ENCODE results near the gene MARCHF10.
"Not testable (repeated sequence)": the region's sequence is repeated elsewhere in the genome, so short reads cannot be mapped to it uniquely, and the experiment has no call there.

MARCHF10 gene

DNA sequence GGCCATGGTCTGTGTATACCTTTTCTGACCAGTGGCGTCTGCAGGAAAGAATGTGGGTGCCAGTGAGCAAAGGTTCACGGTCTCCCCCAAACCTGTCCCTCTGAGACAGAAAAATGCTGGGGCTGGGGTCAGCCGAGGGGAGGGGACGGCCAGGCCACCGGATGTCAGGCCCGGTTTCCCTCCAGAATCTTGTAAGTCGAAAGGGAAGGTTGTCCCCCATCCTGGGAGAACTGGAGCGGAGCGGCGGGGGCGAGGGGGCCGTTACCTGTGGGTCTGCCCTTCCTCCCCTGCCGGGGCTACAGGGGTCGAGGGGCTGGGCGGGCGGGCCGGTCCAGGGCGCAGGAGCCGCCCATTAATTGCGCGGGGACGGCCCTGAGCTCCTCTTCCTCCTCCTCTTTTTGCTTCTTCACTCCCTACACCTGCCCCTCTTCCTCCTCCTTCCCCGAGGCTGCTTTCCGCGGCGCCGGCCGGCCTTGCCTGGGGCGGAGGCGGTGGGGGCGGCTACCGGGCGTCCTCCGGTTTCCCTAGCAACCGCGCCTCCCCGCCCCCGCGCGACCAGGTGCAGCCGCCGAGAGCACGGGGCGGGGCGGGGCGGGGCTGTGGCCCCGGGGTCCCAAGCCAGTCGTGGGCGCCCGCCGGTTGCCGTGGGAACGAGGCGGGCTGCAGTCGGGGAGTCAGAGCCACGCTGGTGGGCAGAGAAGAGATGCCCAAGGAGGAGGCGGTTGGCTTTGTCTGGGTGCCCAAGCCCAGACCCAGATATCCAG lies at the start of gene MARCHF10:
Gene MARCHF10, minus strand, starts transcription at position 503 of the 764 bp plus-strand sequence. CDS start 6,579 bp downstream, outside the sequence.
- Mint-ChIP-seq H3K4me3 (no peak within 1 kb of the TSS), H3K4me1 (ENCODE audit: low read depth) (no peaks in the 10 kb centered on the region), H3K27me3 (ENCODE audit: low read depth) (peaks cover 37% of the 10 kb centered on the region), H3K27ac (no peak within 1 kb of the TSS), H3K9me3 (no peaks in the 10 kb centered on the region), H3K36me3 (ENCODE audit: low read depth) (no peaks in the 10 kb centered on the region)
- peak; percentile 12 for DNase-seq (ENCODE audit: low spot score)

GRCh38 chr17:62857526-62857925 lies 49.4 kb upstream of the MARCHF10 start:
- H3K4me1 Mint-ChIP-seq (ENCODE audit: low read depth): no peaks in the 10 kb centered on the region
- H3K36me3 Mint-ChIP-seq (ENCODE audit: low read depth): no peaks in the 10 kb centered on the region
- DNase-seq (ENCODE audit: low spot score): no peak
- H3K4me3 Mint-ChIP-seq: no peak overlapping the region
- no peak overlapping the region for H3K27ac Mint-ChIP-seq
- H3K27me3 Mint-ChIP-seq (ENCODE audit: low read depth): peaks cover 5% of the 10 kb centered on the region
- H3K9me3 Mint-ChIP-seq: no peaks in the 10 kb centered on the region

GRCh38 chr17:62856594-62856993 lies 48.5 kb upstream of the MARCHF10 start:
- no peak for DNase-seq (ENCODE audit: low spot score)
- H3K9me3 Mint-ChIP-seq: no peaks in the 10 kb centered on the region
- H3K27ac Mint-ChIP-seq: no peak overlapping the region
- H3K4me3 Mint-ChIP-seq: no peak overlapping the region
- peaks cover 5% of the 10 kb centered on the region for H3K27me3 Mint-ChIP-seq (ENCODE audit: low read depth)
- no peaks in the 10 kb centered on the region for H3K4me1 Mint-ChIP-seq (ENCODE audit: low read depth)
- no peaks in the 10 kb centered on the region for H3K36me3 Mint-ChIP-seq (ENCODE audit: low read depth)

- no peaks in the 10 kb centered on the region for H3K36me3 Mint-ChIP-seq (ENCODE audit: low read depth)
- no peak overlapping the region for H3K4me3 Mint-ChIP-seq
- H3K27me3 Mint-ChIP-seq (ENCODE audit: low read depth): peaks cover 5% of the 10 kb centered on the region
- no peaks in the 10 kb centered on the region for H3K4me1 Mint-ChIP-seq (ENCODE audit: low read depth)
- no peak for DNase-seq (ENCODE audit: low spot score)
- no peaks in the 10 kb centered on the region for H3K9me3 Mint-ChIP-seq
- no peak overlapping the region for H3K27ac Mint-ChIP-seq
Measured at GRCh38 chr17:62855156-62855555, 47.0 kb upstream of the MARCHF10 start.

DNA sequence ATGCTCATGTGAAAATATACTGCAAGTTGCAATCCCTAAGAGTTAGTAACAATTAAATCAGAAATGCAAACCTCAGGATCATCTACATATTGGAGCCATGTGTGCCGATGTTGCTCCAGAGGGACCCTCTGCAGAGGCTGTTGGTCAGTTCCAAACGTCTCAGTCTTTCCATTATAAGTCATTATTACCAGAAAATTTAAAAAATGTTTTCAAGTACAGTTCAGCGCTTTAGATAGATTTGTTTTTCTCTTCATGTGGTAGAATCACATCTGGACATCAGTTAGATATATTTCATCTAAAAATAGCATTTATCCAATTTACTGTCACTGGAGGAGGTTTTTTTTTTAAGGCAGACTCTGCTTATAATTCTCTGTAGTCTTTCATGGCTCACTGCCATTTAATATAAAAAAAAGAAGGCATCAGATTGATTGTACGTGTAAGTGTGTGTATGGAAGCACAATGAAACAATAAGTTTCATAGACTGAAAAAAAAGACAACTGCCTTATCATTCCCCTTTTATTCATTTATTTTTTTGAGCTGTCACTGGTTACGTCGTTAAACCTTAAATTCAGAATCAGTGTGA lies 46.1 kb upstream of the MARCHF10 start:
- Mint-ChIP-seq H3K27ac (no peak overlapping the region), H3K9me3 (no peaks in the 10 kb centered on the region), H3K36me3 (ENCODE audit: low read depth) (no peaks in the 10 kb centered on the region), H3K4me1 (ENCODE audit: low read depth) (no peaks in the 10 kb centered on the region), H3K27me3 (ENCODE audit: low read depth) (peaks cover 5% of the 10 kb centered on the region), H3K4me3 (no peak overlapping the region)
- DNase-seq (ENCODE audit: low spot score): no peak

DNA sequence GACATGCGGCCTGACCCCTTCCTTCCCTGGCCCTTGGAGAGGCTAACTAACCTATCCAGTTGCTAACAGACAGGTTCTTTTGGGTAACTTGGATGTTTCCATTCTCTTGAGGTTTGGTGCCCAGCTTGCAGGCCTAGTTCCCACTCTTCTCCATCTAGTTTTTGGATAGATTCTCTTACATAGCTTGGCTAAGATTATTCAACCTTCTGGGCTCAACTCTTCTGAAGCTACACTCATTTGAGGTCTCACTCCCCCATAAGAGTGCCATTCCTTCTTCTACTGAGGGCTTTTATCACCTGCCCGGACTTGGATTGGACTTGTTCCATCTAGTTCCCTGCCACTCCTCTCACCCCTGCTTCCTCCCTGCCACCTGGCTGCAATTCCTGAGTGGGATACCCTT lies 44.1 kb upstream of the MARCHF10 start:
- Mint-ChIP-seq H3K4me1 (ENCODE audit: low read depth) (no peaks in the 10 kb centered on the region), H3K4me3 (no peak overlapping the region), H3K36me3 (ENCODE audit: low read depth) (no peaks in the 10 kb centered on the region), H3K9me3 (no peaks in the 10 kb centered on the region), H3K27me3 (ENCODE audit: low read depth) (peaks cover 5% of the 10 kb centered on the region), H3K27ac (no peak overlapping the region)
- DNase-seq (ENCODE audit: low spot score): no peak

DNA sequence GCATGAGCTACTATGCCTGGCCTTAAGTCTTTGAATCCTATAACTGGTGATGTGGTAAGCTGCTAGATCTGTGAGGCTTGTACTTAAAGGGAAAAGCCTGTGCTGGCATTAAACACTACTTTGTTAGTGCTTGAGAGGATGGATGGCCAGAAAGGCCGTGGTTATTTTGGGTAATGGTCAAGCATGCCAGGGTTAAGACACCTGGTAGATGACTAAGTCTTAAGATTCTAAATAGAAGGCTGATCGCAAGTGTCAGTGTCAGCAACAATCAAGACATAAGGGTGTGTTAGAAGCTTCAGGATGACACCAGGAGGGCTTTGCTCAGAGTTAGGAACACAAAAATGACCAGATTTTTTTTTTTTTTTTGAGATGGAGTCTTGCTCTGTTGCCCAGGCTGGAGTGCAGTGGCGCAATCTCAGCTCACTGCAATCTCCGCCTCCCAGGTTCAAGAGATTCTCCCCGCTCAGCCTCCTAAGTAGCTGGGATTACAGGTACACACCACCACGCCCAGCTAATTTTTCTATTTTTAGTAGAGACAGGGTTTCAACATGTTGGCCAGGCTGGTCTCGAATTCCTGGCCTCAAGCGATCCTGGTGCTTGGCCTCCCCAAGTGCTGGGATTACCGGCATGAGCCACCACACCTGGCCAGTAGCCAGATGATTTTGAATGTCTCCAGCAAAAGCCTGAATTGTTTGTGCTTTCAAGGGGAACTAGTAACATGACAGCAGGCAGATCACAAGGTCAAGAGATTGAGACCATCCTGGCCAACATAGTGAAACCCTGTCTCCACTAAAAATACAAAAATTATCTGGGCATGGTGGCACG lies 41.7 kb upstream of the MARCHF10 start:
- not testable (repeated sequence) for H3K4me1 Mint-ChIP-seq (ENCODE audit: low read depth); H3K9me3 Mint-ChIP-seq; H3K4me3 Mint-ChIP-seq; H3K27me3 Mint-ChIP-seq (ENCODE audit: low read depth); DNase-seq (ENCODE audit: low spot score); H3K27ac Mint-ChIP-seq; H3K36me3 Mint-ChIP-seq (ENCODE audit: low read depth)

GRCh38 chr17:62848334-62848733 lies 40.2 kb upstream of the MARCHF10 start:
- Mint-ChIP-seq H3K36me3 (ENCODE audit: low read depth) (no peaks in the 10 kb centered on the region), H3K4me1 (ENCODE audit: low read depth) (no peaks in the 10 kb centered on the region), H3K27ac (no peak overlapping the region), H3K9me3 (no peaks in the 10 kb centered on the region), H3K4me3 (no peak overlapping the region), H3K27me3 (ENCODE audit: low read depth) (no peaks in the 10 kb centered on the region)
- DNase-seq (ENCODE audit: low spot score): no peak

DNA sequence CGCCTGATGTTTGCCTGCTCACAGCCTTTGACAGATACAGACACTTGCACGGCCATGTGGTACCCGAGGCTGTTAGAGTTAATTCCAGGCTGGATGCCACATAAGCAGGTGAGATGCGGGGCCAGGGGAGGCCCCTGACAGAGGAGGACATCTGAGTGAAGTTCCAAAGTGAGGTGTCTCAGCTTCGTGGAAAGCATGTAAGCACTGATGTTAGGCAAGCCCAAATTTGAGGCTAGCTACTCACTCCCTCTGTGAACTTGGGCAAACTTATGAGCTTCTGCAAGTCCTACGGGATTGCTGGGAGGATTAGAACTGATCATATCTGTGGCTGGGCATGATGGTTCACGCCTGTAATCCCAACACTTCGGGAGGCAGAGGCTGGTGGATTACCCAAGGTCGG lies 39.3 kb upstream of the MARCHF10 start:
- no peaks in the 10 kb centered on the region for H3K9me3 Mint-ChIP-seq
- H3K4me3 Mint-ChIP-seq: no peak overlapping the region
- H3K27ac Mint-ChIP-seq: no peak overlapping the region
- DNase-seq (ENCODE audit: low spot score): no peak
- H3K36me3 Mint-ChIP-seq (ENCODE audit: low read depth): no peaks in the 10 kb centered on the region
- H3K4me1 Mint-ChIP-seq (ENCODE audit: low read depth): no peaks in the 10 kb centered on the region
- H3K27me3 Mint-ChIP-seq (ENCODE audit: low read depth): no peaks in the 10 kb centered on the region

GRCh38 chr17:62840871-62841270 lies 32.8 kb upstream of the MARCHF10 start:
- Mint-ChIP-seq H3K27me3 (ENCODE audit: low read depth) (peaks cover 15% of the 10 kb centered on the region), H3K4me3 (no peak overlapping the region), H3K4me1 (ENCODE audit: low read depth) (no peaks in the 10 kb centered on the region), H3K27ac (no peak overlapping the region), H3K9me3 (no peaks in the 10 kb centered on the region), H3K36me3 (ENCODE audit: low read depth) (no peaks in the 10 kb centered on the region)
- DNase-seq (ENCODE audit: low spot score): no peak

DNA sequence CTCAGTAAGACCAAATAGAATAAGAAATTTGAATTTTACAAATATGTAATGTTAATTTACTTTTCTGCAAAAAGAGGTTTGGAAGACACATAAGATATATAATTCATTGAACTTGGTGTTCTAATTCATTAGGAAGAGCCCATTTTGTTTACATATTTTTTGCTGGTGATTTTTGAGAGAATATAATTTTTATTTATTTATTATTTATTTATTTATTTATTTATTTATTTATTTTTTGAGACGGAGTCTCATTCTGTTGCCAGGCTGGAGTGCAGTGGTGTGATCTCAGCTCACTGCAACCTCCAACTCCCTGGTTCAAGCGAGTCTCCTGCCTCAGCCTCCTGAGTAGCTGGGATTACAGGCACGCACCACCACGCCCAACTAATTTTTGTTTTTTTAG lies 25.7 kb upstream of the MARCHF10 start:
- not testable (repeated sequence) for H3K4me1 Mint-ChIP-seq (ENCODE audit: low read depth); H3K4me3 Mint-ChIP-seq; H3K36me3 Mint-ChIP-seq (ENCODE audit: low read depth); H3K27me3 Mint-ChIP-seq (ENCODE audit: low read depth); DNase-seq (ENCODE audit: low spot score); H3K27ac Mint-ChIP-seq; H3K9me3 Mint-ChIP-seq

- H3K27ac Mint-ChIP-seq: no peak overlapping the region
- no peaks in the 10 kb centered on the region for H3K36me3 Mint-ChIP-seq (ENCODE audit: low read depth)
- no peak overlapping the region for H3K4me3 Mint-ChIP-seq
- H3K27me3 Mint-ChIP-seq (ENCODE audit: low read depth): peaks cover 4% of the 10 kb centered on the region
- H3K4me1 Mint-ChIP-seq (ENCODE audit: low read depth): no peaks in the 10 kb centered on the region
- no peaks in the 10 kb centered on the region for H3K9me3 Mint-ChIP-seq
- no peak for DNase-seq (ENCODE audit: low spot score)
Measured at GRCh38 chr17:62832405-62832804, 24.3 kb upstream of the MARCHF10 start.

DNA sequence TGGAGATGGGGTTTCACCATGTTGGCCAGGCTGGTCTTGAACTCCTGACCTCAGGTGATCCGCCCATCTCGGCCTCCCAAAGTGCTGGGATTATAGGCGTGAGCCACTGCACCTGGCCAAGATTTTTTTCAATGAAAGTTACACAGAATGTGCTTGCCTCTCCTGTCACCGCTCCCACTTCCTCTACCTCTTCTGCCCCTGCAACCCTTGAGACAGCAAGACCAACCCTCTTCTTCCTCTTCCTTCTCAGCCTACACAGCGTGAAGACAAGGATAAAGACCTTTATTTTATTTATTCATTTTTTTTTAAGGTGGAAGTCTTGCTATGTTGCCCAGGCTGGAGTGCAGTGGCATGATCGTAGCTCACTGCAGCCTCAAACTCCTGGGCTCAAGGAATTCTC lies 23.0 kb upstream of the MARCHF10 start:
- not testable (repeated sequence) for H3K36me3 Mint-ChIP-seq (ENCODE audit: low read depth); H3K27me3 Mint-ChIP-seq (ENCODE audit: low read depth); H3K4me1 Mint-ChIP-seq (ENCODE audit: low read depth); H3K4me3 Mint-ChIP-seq; H3K9me3 Mint-ChIP-seq; DNase-seq (ENCODE audit: low spot score); H3K27ac Mint-ChIP-seq

DNA sequence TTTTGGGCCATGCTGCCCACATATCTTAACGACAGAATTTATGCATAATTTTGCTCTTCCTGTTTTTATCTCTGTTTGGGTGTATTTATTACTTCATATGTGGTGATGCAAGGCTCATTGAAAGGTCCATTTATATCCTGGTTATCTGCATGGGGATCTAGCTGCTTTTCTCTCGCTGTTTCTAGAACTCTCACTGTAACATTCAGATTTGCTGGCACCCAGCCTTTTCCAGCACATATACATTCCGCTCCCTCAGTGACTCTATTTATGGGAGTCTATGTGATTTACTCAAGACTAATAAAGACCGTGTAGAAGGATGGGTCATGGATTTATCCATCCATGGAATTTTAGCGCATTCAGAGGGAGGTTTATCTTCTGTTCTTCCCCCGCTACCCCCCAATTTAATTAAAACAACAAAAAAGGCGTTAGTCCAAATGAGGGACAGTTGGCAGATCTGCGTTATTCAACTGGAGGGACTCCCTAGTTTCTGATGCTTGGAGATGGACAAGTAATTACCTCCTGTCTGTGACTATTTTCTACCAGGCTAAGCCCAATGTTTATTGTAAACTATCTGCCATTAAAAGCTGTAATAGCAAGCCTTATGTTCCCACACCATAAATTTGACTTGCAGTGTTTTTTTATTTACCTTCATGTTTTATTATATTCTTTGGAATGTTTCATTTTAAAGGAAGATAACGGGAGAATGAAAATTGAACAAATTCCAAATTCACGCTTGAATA lies 19.8 kb upstream of the MARCHF10 start:
- no peaks in the 10 kb centered on the region for H3K36me3 Mint-ChIP-seq (ENCODE audit: low read depth)
- no peak overlapping the region for H3K27ac Mint-ChIP-seq
- no peak overlapping the region for H3K4me3 Mint-ChIP-seq
- H3K4me1 Mint-ChIP-seq (ENCODE audit: low read depth): no peaks in the 10 kb centered on the region
- H3K9me3 Mint-ChIP-seq: no peaks in the 10 kb centered on the region
- DNase-seq (ENCODE audit: low spot score): no peak
- peaks cover 2% of the 10 kb centered on the region for H3K27me3 Mint-ChIP-seq (ENCODE audit: low read depth)

Data from T-helper 2 cell treated with Interferon-gamma antibody and Interleukin-4, amounts not matched to agents 5 μg/mL and 100 μg/mL, for 36 hours (primary cell).